A549 treated with GW870086 at 1 μM for 4 hours (cell line): ENCODE measurements around the gene BCL2. TPM values are rescaled to one million over a fixed set of nuclear protein-coding genes. Genes with fewer than 3 reads are reported as not detected.

Experiments
- total RNA-seq: library from RNA; stranded (reverse); fragments of 200-300 nt; extraction: Qiagen RNA extraction; gene quantifications from 5 replicates; pipeline ENCODE4 v1.2.3, GENCODE V29; 2022; ENCODE audit warnings: low read depth

BCL2 gene
- total RNA-seq, result 0.44 to 0.66 TPM (median 0.49 TPM) in 5 replicates

GRCh38 chr18:63319383-63320122, at the start of gene BCL2:
BCL2 (minus strand) TSS chr18:63319769.

GRCh38 chr18:63367053-63367953, 47.7 kb upstream of the BCL2 start, which contains the start of gene KDSR:
KDSR (minus strand) TSS chr18:63367206; CDS start chr18:63367118, 88 bp downstream.

Other genes starting within 250 kb of the BCL2 start
- gene KDSR, start 47.4 kb upstream of the BCL2 start, total RNA-seq, result 35.0 to 41.7 TPM (median 37.8 TPM) in 5 replicates
- 16.4 to 22.1 TPM (median 20.3 TPM) in 5 replicates for gene VPS4B, start 102.7 kb upstream of the BCL2 start, total RNA-seq
- 0.07 to 0.13 TPM (median 0.10 TPM) in 4 of 5 replicates, not detected in the other for gene SERPINB5, start 157.2 kb upstream of the BCL2 start, total RNA-seq
- not detected in 5 replicates for gene SERPINB12, start 222.6 kb upstream of the BCL2 start, total RNA-seq